ENCODE data around the gene KLHL6.

DNA sequence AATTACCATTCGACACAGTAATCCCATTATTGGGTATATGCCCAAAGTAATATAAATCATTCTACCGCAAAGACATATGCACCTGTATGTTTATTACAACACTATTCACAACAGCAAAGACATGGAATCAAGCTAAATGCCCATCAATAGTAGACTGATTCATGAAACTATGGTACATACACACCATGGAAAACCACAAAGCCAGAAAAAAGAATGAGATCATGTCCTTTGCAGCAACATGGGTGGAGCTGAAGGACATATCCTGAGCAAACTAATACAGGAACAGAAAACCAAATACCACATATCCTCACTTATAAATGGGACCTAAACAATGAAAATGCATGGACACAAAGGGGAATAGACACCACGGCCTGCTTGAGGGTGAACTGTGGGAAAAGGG, 116.0 kb downstream of the KLHL6 start:
- TF ChIP-seq JUND (IDR thresholded peaks at IDR 0.05), result no peak
- no peak for TF ChIP-seq SP1 (IDR thresholded peaks at IDR 0.05)
- TF ChIP-seq, protein P1, sequence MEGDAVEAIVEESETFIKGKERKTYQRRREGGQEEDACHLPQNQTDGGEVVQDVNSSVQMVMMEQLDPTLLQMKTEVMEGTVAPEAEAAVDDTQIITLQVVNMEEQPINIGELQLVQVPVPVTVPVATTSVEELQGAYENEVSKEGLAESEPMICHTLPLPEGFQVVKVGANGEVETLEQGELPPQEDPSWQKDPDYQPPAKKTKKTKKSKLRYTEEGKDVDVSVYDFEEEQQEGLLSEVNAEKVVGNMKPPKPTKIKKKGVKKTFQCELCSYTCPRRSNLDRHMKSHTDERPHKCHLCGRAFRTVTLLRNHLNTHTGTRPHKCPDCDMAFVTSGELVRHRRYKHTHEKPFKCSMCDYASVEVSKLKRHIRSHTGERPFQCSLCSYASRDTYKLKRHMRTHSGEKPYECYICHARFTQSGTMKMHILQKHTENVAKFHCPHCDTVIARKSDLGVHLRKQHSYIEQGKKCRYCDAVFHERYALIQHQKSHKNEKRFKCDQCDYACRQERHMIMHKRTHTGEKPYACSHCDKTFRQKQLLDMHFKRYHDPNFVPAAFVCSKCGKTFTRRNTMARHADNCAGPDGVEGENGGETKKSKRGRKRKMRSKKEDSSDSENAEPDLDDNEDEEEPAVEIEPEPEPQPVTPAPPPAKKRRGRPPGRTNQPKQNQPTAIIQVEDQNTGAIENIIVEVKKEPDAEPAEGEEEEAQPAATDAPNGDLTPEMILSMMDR (IDR thresholded peaks at IDR 0.05; ENCODE audit: low read depth, low read length, missing input control), result no peak
- TF ChIP-seq, protein P2, sequence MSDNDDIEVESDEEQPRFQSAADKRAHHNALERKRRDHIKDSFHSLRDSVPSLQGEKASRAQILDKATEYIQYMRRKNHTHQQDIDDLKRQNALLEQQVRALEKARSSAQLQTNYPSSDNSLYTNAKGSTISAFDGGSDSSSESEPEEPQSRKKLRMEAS (IDR thresholded peaks at IDR 0.05), result no peak

Measured in liver (tissue), 3 donors.